Adrenal gland (tissue), 12 donors: ENCODE measurements around the gene SRSF12. TPM values are rescaled to one million over a fixed set of nuclear protein-coding genes. Genes with fewer than 3 reads are reported as not detected.

Experiments used
- DNase-seq, 7 donors: peaks; one replicate each; pipeline ENCODE4 v3.0.0-alpha.2; 2019 to 2020
- H3K27ac ChIP-seq, 5 donors: fragments of 200-600 bp; sonication (generic) in 4 of 5; 1 replicate in 3 of 5; 2 replicates in 2 of 5; pipeline versions ENCODE4 v1.5.1 to v1.8.0; 2016 to 2020; ENCODE audit warnings: mild to moderate bottlenecking in 1 of 5
- H3K27me3 ChIP-seq: fragments of 200-600 bp; 2 replicates; pipeline ENCODE4 v1.8.0; 2021
- H3K36me3 ChIP-seq, 2 donors: fragments of 200-600 bp; replicated peaks in 1 of 2; 1 replicate in 1 of 2; 2 replicates in 1 of 2; pipeline versions ENCODE4 v1.5.1 to v1.8.0; 2018 to 2022
- H3K4me1 ChIP-seq, 2 donors: fragments of 200-600 bp; replicated peaks in 1 of 2; 1 replicate in 1 of 2; 2 replicates in 1 of 2; pipeline versions ENCODE4 v1.5.1 to v1.8.0; 2018 to 2021
- H3K4me3 ChIP-seq, 4 donors: fragments of 200-600 bp; sonication (generic) in 3 of 4; one replicate each; pipeline ENCODE4 v1.5.1; 2016 to 2018
- H3K9me3 ChIP-seq, 3 donors: fragments of 200-600 bp; sonication (generic) in 1 of 3; replicated peaks in 1 of 3; 1 replicate in 2 of 3; 2 replicates in 1 of 3; pipeline versions ENCODE4 v1.5.1 to v1.8.0; 2016 to 2021
- POLR2A ChIP-seq, 2 donors: fragments of 450-650 bp; IDR thresholded peaks; one replicate each; pipeline ENCODE4 v1.6.1; 2017; ENCODE audit warnings: antibody characterized with exemption in 2 of 2, mild to moderate bottlenecking in 2 of 2, moderate library complexity in 1 of 2
- WGBS, 4 donors: extraction: QIAGEN DNeasy Blood & Tissue Kit in 2 of 4; methylation state at CpG; one replicate each; pipeline versions ENCODE4 v1.1.5 to v1.1.7; 2013 to 2017; 5-methylcytosine and 5-hydroxymethylcytosine counted together
- intact Hi-C, 2 donors: fragments of 100-400 bp; cut with DNase I; formaldehyde crosslinking; loops; one replicate each; pipeline versions ENCODE4 v1.14.1 to v1.15.0; 2022 to 2023
- polyA plus RNA-seq, 3 donors: library from polyadenylated mRNA; stranded (reverse); fragments of 200-250 nt in 2 of 3; fragments of 350-450 nt in 1 of 3; fragmentation: Illumina TruSeq in 1 of 3; extraction: RNeasy Lipid Tissue Mini Kit (QIAGEN cat#74804) in 1 of 3; gene quantifications; one replicate each; pipeline ENCODE4 v1.2.3, GENCODE V29; 2013 to 2014
- total RNA-seq, 9 donors: library from RNA; depleted of rRNA in 4 of 9; stranded (reverse); fragments of >200 nt in 4 of 9; fragments of 120-200 nt in 1 of 9; fragmentation: NEBNext Ultra II Directional in 1 of 9; extraction: Animal tissue kit (Norgen Biotek cat#: 25700) in 1 of 9; gene quantifications; one replicate each; pipeline versions ENCODE4 v1.1.0 to v1.2.4, GENCODE V29; 2013 to 2023
- TF ChIP-seq, protein P1 (sequence below), 6 experiments: fragments of 450-650 bp in 4 of 6; fragments of 200-600 bp in 2 of 6; sonication (generic) in 1 of 6; IDR thresholded peaks; 1 replicate in 5 of 6; 2 replicates in 1 of 6; pipeline versions ENCODE4 v1.5.1 to v1.8.0; 2016 to 2021; ENCODE audit warnings: antibody characterized with exemption in 6 of 6, mild to moderate bottlenecking in 2 of 6, moderate library complexity in 1 of 6
- donor health status: healthy with polysubstance abuse.
- donor health status: Bipolar disorder and iron deficiency.
- donor health status: DM: yes; HTN: yes; CAD: no.
- donor health status: DM: no; HTN: no; CAD: no.
- donor health status: DM: no; HTN: no; CAD: no.
- donor health status: DM: yes; HTN: yes; CAD: no.

The SRSF12 gene
- total and polyA plus RNA-seq, 12 donors = 0.26 to 2.2 (median 0.81) TPM; not detected in 1

GRCh38 chr6:89144354-89144906 lies 26.6 kb upstream of the SRSF12 start:
- intact Hi-C loops = no loop called here
- DNase-seq = no peak
- H3K27ac ChIP-seq = no peak overlapping the region
- H3K27me3 ChIP-seq = no peaks in the 10 kb centered on the region
- 67 to 79% (median 70%) methylated on average over 2 of the region's 2 CpGs for WGBS, 4 donors
- peaks cover 3 to 6% of the 10 kb centered on the region in 2 donors for H3K4me1 ChIP-seq
- no peaks in the 10 kb centered on the region for H3K9me3 ChIP-seq
- TF ChIP-seq, protein P1, sequence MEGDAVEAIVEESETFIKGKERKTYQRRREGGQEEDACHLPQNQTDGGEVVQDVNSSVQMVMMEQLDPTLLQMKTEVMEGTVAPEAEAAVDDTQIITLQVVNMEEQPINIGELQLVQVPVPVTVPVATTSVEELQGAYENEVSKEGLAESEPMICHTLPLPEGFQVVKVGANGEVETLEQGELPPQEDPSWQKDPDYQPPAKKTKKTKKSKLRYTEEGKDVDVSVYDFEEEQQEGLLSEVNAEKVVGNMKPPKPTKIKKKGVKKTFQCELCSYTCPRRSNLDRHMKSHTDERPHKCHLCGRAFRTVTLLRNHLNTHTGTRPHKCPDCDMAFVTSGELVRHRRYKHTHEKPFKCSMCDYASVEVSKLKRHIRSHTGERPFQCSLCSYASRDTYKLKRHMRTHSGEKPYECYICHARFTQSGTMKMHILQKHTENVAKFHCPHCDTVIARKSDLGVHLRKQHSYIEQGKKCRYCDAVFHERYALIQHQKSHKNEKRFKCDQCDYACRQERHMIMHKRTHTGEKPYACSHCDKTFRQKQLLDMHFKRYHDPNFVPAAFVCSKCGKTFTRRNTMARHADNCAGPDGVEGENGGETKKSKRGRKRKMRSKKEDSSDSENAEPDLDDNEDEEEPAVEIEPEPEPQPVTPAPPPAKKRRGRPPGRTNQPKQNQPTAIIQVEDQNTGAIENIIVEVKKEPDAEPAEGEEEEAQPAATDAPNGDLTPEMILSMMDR (IDR thresholded peaks at IDR 0.05) = no peak
- no peak overlapping the region for H3K4me3 ChIP-seq
- H3K36me3 ChIP-seq = no peaks in the 10 kb centered on the region

DNA sequence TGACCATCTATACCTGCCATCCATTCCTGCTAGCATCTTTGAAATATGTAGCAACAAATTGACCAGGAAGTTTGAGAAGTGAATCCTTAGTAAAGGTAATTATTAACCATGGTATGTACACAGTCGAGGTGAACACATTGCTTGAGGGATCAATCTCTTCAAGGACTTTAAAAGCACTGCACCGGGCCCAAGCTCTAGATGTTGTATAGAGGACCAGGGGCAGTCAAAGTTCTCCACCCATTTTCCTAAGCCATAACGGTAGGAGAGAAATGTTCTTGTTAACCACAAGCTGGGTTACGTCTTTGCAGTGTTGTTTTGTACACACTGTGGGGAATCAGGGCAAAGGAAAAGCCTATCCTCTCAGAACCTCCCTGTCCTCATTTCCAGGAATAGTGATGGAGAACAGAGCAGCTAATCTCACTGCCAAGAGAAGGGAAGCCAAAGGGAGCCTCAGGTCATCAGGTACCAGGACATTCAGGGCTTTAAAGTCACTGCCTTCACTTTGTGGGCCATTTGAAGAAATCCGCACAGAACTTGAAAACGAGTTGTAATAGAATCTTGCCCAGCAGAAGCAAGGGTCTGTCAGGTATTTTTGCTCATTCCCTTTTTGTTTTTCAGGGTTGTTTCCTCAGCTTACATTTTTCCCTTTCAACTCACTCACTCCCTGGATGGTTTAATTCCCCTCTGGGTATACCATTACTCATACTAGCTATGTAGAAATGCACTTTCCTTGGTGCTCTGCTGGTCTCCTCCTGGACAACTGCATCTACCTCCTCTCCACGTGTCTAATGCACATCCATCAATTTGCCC lies 22.7 kb upstream of the SRSF12 start:
- Histone ChIP-seq H3K27me3 (no peaks in the 10 kb centered on the region), H3K9me3 (no peaks in the 10 kb centered on the region), H3K4me1 (peaks cover 0 to 6% of the 10 kb centered on the region in 2 donors), H3K36me3 (no peaks in the 10 kb centered on the region), H3K27ac (no peak overlapping the region), H3K4me3 (no peak overlapping the region)
- TF ChIP-seq, protein P1 (IDR thresholded peaks at IDR 0.05) = no peak
- TF ChIP-seq POLR2A (IDR thresholded peaks at IDR 0.05) = no peak
- WGBS, 4 donors = 76 to 86% (median 85%) methylated on average over 7 of the region's 7 CpGs
- intact Hi-C loops = no loop called here
- DNase-seq = no peak

DNA sequence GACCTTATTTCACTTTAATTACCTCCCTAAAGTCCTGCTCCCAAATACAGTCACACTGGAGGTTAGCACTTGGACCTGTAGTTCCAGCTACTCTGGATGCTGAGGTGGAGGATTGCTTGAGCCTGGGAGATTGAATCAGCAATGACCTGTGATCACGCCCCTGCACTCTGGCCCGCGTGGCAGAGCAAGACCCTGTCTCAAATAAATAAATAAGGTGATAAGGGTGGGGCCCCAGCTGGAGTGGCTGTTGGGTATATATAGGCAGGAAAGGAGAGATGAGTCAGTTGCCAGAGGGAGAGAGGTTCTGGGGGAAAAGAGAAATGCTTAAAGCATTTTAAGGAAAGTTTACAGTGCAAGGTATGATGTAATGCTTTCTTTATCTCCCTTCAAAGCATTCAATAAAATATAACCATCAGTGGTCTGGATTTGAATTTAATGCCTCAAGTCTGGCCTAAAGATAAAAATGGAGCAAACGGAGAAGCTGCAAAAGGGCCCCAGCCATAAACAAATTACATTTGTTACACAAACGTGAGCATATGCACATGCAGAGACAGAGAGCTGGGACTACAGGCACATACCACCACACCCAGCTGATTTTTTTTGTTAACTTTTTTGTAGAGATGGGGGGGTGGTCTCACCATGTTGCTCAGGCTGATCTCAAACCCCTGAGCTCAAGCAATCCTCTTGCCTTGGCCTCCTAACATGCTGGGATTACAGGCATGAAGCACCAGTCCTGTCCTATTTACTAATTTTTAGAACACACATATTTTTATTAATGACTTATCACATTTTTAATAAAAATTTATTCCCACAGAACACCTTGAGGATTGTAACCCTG lies 21.9 kb upstream of the SRSF12 start:
- H3K4me1 ChIP-seq = no peaks in the 10 kb centered on the region
- DNase-seq = no peak
- TF ChIP-seq, protein P1 (IDR thresholded peaks at IDR 0.05) = no peak
- TF ChIP-seq POLR2A (IDR thresholded peaks at IDR 0.05) = no peak
- no peaks in the 10 kb centered on the region for H3K36me3 ChIP-seq
- H3K27ac ChIP-seq = no peak overlapping the region
- 91 to 93% (median 92%) methylated on average over 5 of the region's 5 CpGs for WGBS, 4 donors
- H3K9me3 ChIP-seq = no peaks in the 10 kb centered on the region
- H3K4me3 ChIP-seq = no peak overlapping the region
- H3K27me3 ChIP-seq = no peaks in the 10 kb centered on the region
- intact Hi-C loops = no loop called here

DNA sequence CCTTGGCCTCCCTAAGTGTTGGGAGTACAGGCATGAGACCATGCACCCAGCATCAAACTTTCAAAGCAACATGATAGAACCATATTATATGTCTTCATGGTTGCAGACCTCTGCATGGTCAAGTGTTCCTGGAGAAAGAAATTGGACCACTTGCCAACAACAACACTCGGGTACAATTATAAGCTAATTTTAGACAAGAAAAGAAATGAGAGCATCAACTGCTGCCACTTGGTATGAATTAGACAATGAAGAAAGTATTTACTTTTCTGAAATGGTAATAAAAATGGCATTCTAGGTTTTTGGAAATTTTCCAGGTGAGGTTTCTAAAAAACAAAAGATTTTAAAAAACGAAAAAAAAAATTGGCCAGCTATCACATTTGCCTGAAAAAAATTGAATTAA lies 20.3 kb upstream of the SRSF12 start:
- Histone ChIP-seq H3K9me3 (no peaks in the 10 kb centered on the region), H3K27ac (no peak overlapping the region), H3K36me3 (no peaks in the 10 kb centered on the region), H3K27me3 (no peaks in the 10 kb centered on the region), H3K4me1 (no peaks in the 10 kb centered on the region), H3K4me3 (no peak overlapping the region)
- DNase-seq = no peak
- intact Hi-C loops = no loop called here
- TF ChIP-seq, protein P1 (IDR thresholded peaks at IDR 0.05) = no peak
- no peak for TF ChIP-seq POLR2A (IDR thresholded peaks at IDR 0.05)
- WGBS, 4 donors = 80 to 89% (median 83%) methylated on average over 2 of the region's 2 CpGs
